Neural cell (in vitro differentiated cells): ENCODE data around the gene SPDL1.

ENCODE experiments used
- CTCF ChIP-seq: fragments of 450-650 bp; IDR thresholded peaks from 2 replicates; pipeline ENCODE4 v1.5.1; 2014; ENCODE audit warnings: antibody characterized with exemption, mild to moderate bottlenecking, moderate library complexity; ENCODE audit not compliant: poor library complexity, severe bottlenecking
- EZH2 ChIP-seq: fragments of 200-600, 300-800 bp; shearing (Covaris generic), sonication (generic); IDR thresholded peaks from 2 replicates; pipeline ENCODE4 v1.6.1; 2014; ENCODE audit warnings: antibody characterized with exemption, low read length, borderline replicate concordance, mild to moderate bottlenecking; ENCODE audit not compliant: insufficient read depth, poor library complexity, severe bottlenecking
- POLR2AphosphoS5 ChIP-seq: IDR thresholded peaks from 2 replicates; pipeline ENCODE4 v1.6.1; 2012
- RAD21 ChIP-seq: fragments of 450-650 bp; conservative IDR thresholded peaks from 2 replicates; pipeline ENCODE4 v1.6.1; 2014; ENCODE audit warnings: antibody characterized with exemption, mild to moderate bottlenecking, moderate library complexity
- REST ChIP-seq: IDR thresholded peaks from 2 replicates; pipeline ENCODE4 v1.6.1; 2012; ENCODE audit warnings: borderline replicate concordance
- SMC3 ChIP-seq: fragments of 450-650 bp; conservative IDR thresholded peaks from 2 replicates; pipeline ENCODE4 v1.6.1; 2014; ENCODE audit warnings: antibody characterized with exemption, mild to moderate bottlenecking, moderate library complexity; ENCODE audit not compliant: poor library complexity
- TAF1 ChIP-seq: IDR thresholded peaks from 2 replicates; pipeline ENCODE4 v1.6.1; 2012; ENCODE audit warnings: low read depth

- TF ChIP-seq CTCF (no peak), RAD21 (no peak), POLR2AphosphoS5 (no peak), EZH2 (no peak), REST (no peak), TAF1 (no peak), SMC3 (no peak)
These were observed 7.4 kb upstream of the SPDL1 start for GRCh38 chr5:169576181-169576598.
